Upper lobe of right lung (tissue), 1 donor: ENCODE results near the gene ZBTB16. TPM values are rescaled to one million over a fixed set of nuclear protein-coding genes. Genes with fewer than 3 reads are reported as not detected.

Experiments used
- ATAC-seq: fragments of 200-7000 bp; cut with Tn5 transposase; one replicate; pipeline ENCODE4 v1.9.1; 2020; ENCODE audit warnings: mild to moderate bottlenecking, moderate library complexity
- DNase-seq: peaks from one replicate; pipeline ENCODE4 v3.0.0-alpha.2; 2020
- H3K27ac ChIP-seq: fragments of 200-600 bp; one replicate; pipeline ENCODE4 v1.8.0; 2022
- H3K27me3 ChIP-seq: fragments of 200-600 bp; one replicate; pipeline ENCODE4 v1.8.0; 2022; ENCODE audit warnings: mild to moderate bottlenecking
- H3K36me3 ChIP-seq: fragments of 200-600 bp; one replicate; pipeline ENCODE4 v1.8.0; 2022
- H3K4me1 ChIP-seq: fragments of 200-600 bp; one replicate; pipeline ENCODE4 v1.8.0; 2022
- H3K4me3 ChIP-seq: fragments of 200-600 bp; one replicate; pipeline ENCODE4 v1.8.0; 2022; ENCODE audit warnings: mild to moderate bottlenecking
- H3K9me3 ChIP-seq: fragments of 200-600 bp; one replicate; pipeline ENCODE4 v1.8.0; 2022
- CTCF ChIP-seq: fragments of 200-600 bp; IDR thresholded peaks from one replicate; pipeline ENCODE4 v1.8.0; 2022; ENCODE audit warnings: antibody characterized with exemption
- intact Hi-C: fragments of 100-400 bp; cut with DNase I; formaldehyde crosslinking; loops from one replicate; pipeline ENCODE4 v1.11.0; 2022
- total RNA-seq: library from RNA; stranded (reverse); fragmentation: NEBNext Ultra II Directional; extraction: Animal tissue kit (Norgen Biotek cat#: 25700); gene quantifications from one replicate; pipeline ENCODE4 v1.2.1, GENCODE V29; 2021
- donor health status: DM: no; HTN: yes; CAD: no; lungs with severe emphysema.

The ZBTB16 gene
- total RNA-seq, 1 donor from 2014 or later, result 221 TPM

- ATAC-seq (no peak), DNase-seq (no peak)
- Histone ChIP-seq H3K4me3 (no peak overlapping the region), H3K9me3 (no peaks in the 10 kb centered on the region), H3K27me3 (no peaks in the 10 kb centered on the region), H3K36me3 (no peaks in the 10 kb centered on the region), H3K27ac (no peak overlapping the region), H3K4me1 (no peaks in the 10 kb centered on the region)
- TF ChIP-seq CTCF, result no peak
- intact Hi-C loops, result no loop called here
Measured at GRCh38 chr11:114274637-114275036, 215.1 kb downstream of the ZBTB16 start.

GRCh38 chr11:114275280-114275679, 215.8 kb downstream of the ZBTB16 start:
- no peak for TF ChIP-seq CTCF
- Histone ChIP-seq H3K4me3 (no peak overlapping the region), H3K4me1 (peaks cover 1% of the 10 kb centered on the region), H3K27ac (no peak overlapping the region), H3K36me3 (no peaks in the 10 kb centered on the region), H3K9me3 (no peaks in the 10 kb centered on the region), H3K27me3 (no peaks in the 10 kb centered on the region)
- intact Hi-C loops, result no loop called here
- DNase-seq, result no peak
- no peak for ATAC-seq

- H3K27me3 ChIP-seq, result no peaks in the 10 kb centered on the region
Measured at GRCh38 chr11:114276077-114276476, 216.6 kb downstream of the ZBTB16 start.

GRCh38 chr11:114277637-114278341, 218.3 kb downstream of the ZBTB16 start:
- no peak overlapping the region for H3K4me3 ChIP-seq

More at GRCh38 chr11:114276077-114276476, 216.6 kb downstream of the ZBTB16 start:
- no peaks in the 10 kb centered on the region for H3K36me3 ChIP-seq
- DNase-seq, result no peak
- H3K27ac ChIP-seq, result no peak overlapping the region
- intact Hi-C loops, result no loop called here
- H3K9me3 ChIP-seq, result no peaks in the 10 kb centered on the region
- H3K4me1 ChIP-seq, result peaks cover 8% of the 10 kb centered on the region
- H3K4me3 ChIP-seq, result no peak overlapping the region
- ATAC-seq, result no peak
- TF ChIP-seq CTCF, result no peak

GRCh38 chr11:114278342-114279065, 219.0 kb downstream of the ZBTB16 start:
- Histone ChIP-seq H3K36me3 (no peaks in the 10 kb centered on the region), H3K4me3 (no peak overlapping the region), H3K27me3 (no peaks in the 10 kb centered on the region), H3K27ac (no peak overlapping the region), H3K9me3 (no peaks in the 10 kb centered on the region), H3K4me1 (peaks cover 20% of the 10 kb centered on the region)
- intact Hi-C loops, result no loop called here
- no peak for TF ChIP-seq CTCF
- ATAC-seq (no peak), DNase-seq (no peak)

More at GRCh38 chr11:114277637-114278341, 218.3 kb downstream of the ZBTB16 start:
- H3K9me3 ChIP-seq, result no peaks in the 10 kb centered on the region
- ATAC-seq (no peak), DNase-seq (no peak)
- intact Hi-C loops, result no loop called here
- no peak overlapping the region for H3K27ac ChIP-seq
- H3K4me1 ChIP-seq, result peaks cover 19% of the 10 kb centered on the region
- no peaks in the 10 kb centered on the region for H3K36me3 ChIP-seq
- TF ChIP-seq CTCF, result no peak
- H3K27me3 ChIP-seq, result no peaks in the 10 kb centered on the region
